Thyroid gland (tissue), 4 donors: ENCODE results near the gene TIMM44.

Source experiments
- CTCF ChIP-seq, 6 experiments: fragments of 200-600 bp in 3 of 6; fragments of 450-650 bp in 3 of 6; sonication (generic) in 3 of 6; IDR thresholded peaks; one replicate each; pipeline ENCODE4 v1.5.1; 2016 to 2019; ENCODE audit warnings: antibody characterized with exemption in 6 of 6, mild to moderate bottlenecking in 2 of 6, inconsistent platforms in 1 of 6, moderate library complexity in 1 of 6
- POLR2A ChIP-seq, 2 donors: fragments of 450-650 bp; IDR thresholded peaks; one replicate each; pipeline ENCODE4 v1.6.1; 2017; ENCODE audit warnings: antibody characterized with exemption in 2 of 2, mild to moderate bottlenecking in 2 of 2, moderate library complexity in 1 of 2

DNA sequence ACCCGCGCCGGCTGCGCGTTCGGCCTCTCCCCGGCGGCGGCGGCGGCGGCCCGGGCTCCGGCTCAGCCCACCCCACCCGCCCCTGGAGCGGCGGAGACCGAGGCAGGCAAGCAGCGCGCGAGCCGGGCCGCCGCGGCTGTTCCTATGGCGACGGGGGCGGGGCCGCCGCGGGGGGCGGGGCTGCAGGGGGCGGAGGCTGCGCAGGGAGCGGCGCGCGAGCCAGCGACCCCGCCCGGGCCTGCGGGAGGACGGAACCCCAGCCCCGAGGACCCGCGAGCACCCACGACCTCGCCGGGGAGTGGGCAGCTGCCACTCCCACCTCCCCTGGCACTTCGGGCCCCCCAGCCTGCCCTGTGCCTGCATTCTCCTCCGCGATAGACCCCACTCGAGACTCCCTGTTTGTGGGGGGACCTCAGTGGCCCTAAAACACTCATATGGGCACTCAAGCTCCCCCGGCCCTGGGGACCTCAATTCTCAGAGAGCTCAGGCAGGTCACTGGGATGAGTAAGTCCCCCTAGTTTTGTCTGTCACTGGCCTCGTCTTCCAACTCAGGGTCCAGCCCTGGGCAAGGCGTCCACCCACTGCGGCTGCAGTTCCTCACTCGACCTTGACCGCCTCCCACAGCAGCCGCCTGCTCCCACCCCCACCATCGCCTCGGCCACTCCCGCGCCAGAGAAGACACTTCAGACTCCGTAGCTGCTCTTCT is 17.3 kb downstream of the TIMM44 start, which contains the start of gene CTXN1:
- TF ChIP-seq CTCF (IDR thresholded peaks at IDR 0.05) (no peak), POLR2A (IDR thresholded peaks at IDR 0.05) (no peak)
